NCI-H345 treated with DMSO at 0.1 percent for 48 hours (cell line): ENCODE data around the gene AFAP1L1.

Source experiments
- DNase-seq: peaks from one replicate; lab custom pipeline; 2025; ENCODE audit not compliant: unreplicated experiment; lab: John Stamatoyannopoulos, UW

Gene AFAP1L1

DNA sequence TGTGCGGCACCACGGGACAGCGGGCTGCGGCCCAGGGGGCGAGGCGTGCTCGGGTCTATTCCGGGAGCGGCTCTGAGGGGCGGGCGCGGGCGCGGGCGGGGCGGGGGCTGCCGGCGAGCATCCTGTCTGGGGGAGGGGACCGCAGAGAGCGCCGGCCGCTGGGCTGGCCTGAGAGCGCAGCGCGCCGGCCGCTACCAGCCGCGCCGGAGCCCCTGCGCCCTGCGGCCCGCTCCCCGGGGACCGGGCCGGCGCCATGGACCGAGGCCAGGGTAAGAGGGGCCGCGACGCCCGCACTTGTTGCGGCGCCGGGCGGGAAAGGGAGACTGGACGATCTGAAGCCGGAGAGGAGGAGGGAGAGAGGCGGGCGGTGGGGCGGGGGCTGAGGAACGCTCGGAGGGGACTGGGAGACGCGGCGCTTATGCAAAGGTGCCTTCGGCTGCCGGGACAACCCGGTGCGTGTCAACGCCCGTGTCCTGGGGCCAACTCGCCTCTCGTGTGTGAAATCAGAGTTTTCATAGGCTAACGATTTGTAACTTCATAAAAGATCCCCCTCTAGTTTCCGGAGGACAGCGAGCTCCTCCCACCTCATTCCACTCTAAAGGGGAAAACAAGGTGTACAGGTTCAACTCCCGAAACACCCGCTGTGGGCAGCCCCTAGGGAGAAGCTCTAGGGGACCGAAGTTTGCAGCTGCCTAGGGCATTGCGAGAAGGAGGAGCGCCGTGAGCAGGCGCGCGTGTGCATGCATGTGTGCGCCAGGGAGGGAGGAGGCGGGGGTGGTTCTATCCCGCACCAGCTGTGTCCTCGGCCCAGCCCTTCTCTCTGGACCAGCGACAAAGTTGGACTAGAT is at the start of gene AFAP1L1:
Gene AFAP1L1 (plus strand): TSS at position 144 of the 848 bp plus-strand sequence. CDS start 110 bp downstream, at position 254.
- DNase-seq, result peak; percentile 78

GRCh38 chr5:149223081-149223848 is 48.4 kb upstream of the AFAP1L1 start:
- no peak for DNase-seq

GRCh38 chr5:149224282-149224681 is 47.4 kb upstream of the AFAP1L1 start:
- DNase-seq, result no peak

GRCh38 chr5:149227168-149227826 is 44.4 kb upstream of the AFAP1L1 start:
- no peak for DNase-seq

DNA sequence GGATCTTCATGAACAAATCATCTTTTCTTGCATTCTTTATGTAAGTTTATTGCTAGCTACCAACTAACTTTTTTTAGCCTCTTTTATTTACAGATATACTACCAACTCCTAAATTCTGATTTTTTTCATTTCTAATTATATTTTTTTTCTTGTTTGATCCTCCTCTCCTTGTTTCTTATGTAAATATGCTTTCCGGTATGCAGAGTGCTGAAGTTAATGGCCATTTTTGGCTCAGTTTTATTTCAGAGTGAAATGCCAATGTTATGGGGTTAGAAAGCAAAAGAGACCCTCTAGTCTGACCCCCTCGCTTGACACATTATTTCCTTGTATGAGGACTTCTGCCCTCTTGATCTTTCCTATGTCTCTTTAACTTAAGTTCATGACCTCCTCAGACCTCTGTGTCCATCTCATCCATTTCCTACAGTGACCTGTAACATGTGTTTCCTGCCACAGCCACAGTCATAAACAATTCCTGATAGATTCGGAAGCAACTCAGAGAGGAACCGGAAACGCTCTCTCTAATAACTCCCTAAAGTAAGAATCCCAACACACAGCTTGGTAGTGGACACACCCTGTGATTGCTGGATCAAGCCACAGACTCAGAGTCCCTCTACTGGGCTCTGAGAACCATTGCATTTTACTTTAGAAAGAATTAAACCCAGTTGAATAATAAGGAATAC is 42.9 kb upstream of the AFAP1L1 start:
- DNase-seq, result no peak

DNA sequence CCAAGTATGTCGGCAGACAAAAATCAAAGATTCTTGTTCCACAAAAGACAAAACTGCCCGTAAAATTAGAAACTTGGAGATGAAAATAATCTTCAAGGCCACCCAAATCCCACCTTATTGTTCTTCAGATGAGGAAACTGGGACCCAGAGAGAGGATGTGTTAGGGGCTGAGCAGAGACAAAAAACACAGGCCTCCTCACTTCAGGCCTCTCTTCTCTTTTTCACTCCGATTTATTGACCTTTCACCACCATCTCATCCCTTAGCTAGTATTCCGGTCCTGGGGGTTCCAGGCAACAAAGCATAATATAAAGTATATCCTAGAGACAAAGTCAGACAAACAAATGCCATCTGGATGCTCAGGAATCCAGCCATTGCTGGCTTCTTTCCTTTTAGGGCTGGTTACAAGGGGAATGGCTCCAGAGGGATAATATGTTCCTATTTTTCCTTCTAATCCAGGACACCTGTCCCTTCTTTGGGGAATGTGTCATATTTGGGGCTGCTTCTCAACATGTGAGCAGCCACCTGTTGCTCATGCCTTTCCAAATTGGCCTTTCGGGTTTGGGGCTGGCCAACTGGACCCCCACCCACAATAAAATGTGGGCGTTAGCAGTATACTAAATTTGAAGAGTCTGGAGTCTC is 42.2 kb upstream of the AFAP1L1 start:
- DNase-seq, result no peak

GRCh38 chr5:149235841-149236240 is 35.8 kb upstream of the AFAP1L1 start:
- DNase-seq, result no peak

DNA sequence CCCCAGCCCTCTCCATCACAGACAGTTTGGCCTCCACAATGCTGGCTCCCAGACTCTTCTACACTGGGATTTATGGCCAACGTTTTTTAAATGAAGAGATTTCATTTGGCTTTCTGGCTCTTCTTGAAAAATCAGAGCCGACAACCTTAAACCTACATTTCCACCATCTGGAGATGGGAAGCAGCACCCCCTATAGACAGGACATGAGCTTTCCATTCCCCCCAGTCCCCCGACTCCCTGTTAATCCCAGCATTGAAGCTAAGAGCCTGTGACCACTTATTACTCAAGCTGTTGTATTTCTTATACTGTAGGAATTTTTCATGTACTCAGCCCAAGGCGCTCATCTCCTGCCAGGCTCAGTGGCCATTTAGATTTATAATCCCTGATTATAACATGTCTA is 34.0 kb upstream of the AFAP1L1 start:
- no peak for DNase-seq

DNA sequence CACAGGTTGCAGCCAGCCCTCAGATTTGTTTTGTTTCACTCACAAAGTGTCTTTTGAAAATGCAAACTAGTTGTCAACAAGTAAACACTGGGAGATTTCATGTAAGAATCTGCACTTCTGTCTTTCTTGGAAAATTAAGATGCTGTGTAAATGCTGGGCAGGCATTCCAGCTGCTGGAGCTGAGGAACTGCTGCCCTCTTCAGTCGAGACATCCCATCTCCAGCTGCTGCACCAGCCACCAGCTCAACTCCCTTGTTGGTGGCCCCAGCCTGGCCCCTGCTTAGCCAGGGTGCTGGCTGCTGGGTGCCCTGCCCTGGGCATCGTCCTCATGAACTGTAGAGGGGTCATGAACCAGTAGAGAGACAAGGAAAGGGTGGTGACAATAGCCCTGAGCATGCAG is 33.1 kb upstream of the AFAP1L1 start:
- no peak for DNase-seq

DNA sequence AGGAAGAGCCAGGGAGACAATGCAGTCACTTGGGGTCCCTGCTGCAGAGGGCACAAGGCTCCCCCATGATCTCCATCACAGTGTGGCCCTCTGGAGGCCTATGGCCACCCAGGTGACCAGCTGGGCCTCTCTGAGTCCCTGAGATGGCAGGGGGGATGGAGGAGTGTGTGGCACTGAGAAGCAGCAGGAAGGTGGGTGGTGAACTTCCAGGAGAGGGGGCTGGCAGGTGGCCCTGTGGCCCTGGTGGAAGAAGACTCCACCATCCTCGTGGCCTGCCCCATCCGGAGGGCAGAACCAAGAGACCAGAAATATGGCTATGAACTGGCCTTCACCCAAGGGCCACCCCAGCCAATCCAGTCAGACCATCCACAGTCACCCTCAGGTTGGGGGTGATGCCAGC is 31.7 kb upstream of the AFAP1L1 start:
- DNase-seq, result no peak

DNA sequence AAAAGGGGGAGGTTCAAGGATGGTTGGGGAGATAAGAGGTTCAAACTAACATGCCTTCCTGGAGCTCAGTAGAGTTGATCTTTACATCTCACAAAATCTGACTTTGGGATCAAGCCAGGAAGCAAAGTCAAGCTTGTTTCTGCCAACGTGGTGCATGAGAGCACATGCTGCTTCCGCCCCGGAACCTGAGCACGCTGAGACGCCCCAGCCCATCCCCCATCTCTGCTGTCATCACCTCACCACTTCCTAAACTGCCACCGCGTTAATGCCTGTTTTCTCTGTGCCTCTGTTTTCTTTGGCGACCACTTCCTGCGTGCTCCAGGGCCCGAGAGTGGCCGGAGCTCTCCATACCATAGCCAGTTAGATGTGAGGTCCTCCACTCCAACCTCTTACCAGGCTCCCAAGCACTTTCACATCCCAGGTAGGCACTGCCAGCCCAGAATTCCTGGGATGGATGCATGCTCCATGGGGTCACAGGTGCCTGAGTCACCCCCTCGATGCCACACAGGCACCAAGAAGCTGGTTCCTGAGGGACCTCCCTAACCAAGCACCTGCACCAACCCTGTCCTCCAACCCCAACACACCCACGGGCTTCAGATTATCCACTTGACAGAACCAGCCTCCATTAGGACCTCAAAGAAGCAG is 31.2 kb upstream of the AFAP1L1 start:
- DNase-seq, result no peak

- DNase-seq, result no peak
Observed at GRCh38 chr5:149242339-149242738, 29.3 kb upstream of the AFAP1L1 start.

GRCh38 chr5:149246906-149247305 is 24.8 kb upstream of the AFAP1L1 start:
- DNase-seq, result no peak

- no peak for DNase-seq
Observed at GRCh38 chr5:149247726-149248125, 23.9 kb upstream of the AFAP1L1 start.

DNA sequence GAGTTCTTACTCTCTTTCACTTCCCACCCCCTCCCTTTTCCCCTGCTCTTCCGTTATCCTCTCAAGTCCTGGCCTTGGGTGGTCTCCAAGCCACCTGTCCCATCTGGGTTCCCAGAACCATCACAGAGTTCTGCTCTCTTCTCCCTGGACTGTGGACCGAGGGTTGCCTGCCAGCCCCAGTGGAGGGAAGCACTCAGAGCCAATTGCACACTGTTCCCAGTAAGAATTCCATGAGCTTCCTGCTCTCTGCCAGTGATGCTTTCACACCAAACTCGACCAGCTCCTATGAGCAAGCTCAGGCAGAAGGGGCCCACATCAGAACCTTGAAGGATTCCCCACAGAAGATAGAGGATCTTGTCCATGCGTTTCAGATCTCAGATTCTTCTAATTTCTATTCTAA is 20.1 kb upstream of the AFAP1L1 start:
- no peak for DNase-seq

GRCh38 chr5:149254506-149254905 is 17.2 kb upstream of the AFAP1L1 start:
- DNase-seq, result no peak

DNA sequence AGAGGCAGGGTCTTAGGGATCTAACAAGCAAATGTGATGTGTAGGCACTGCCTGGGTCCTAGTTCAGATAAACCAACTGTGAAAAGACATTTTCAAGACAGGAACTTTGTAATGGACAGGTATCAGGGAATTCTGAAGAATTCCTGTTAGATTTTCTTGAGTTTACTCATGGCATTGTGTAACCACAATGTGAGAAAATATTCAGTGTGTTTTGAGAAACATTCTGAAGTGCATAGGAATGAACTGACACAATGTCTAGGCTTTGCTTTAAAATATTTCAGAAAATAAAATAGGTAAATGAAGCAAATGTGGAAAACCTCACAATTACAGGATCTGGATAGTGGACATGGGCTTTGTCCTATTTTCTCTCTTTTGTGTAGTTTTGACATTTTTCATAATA is 15.2 kb upstream of the AFAP1L1 start:
- DNase-seq, result no peak

GRCh38 chr5:149257131-149257530 is 14.5 kb upstream of the AFAP1L1 start:
- DNase-seq, result no peak

GRCh38 chr5:149257889-149258705 is 13.6 kb upstream of the AFAP1L1 start:
- DNase-seq, result no peak
